ENCODE measurements around the gene CGA. TPM values are rescaled to one million over a fixed set of nuclear protein-coding genes. Genes with fewer than 3 reads are reported as not detected.
"Not testable (repeated sequence)": the region's sequence is repeated elsewhere in the genome, so short reads cannot be mapped to it uniquely, and the experiment has no call there.

Gene CGA
- not detected for total RNA-seq
- long read RNA-seq: 0 reads

GRCh38 chr6:87095087-87095509, at the start of gene CGA:
Gene CGA (minus strand): TSS chr6:87095106. CDS start chr6:87088200, 6,906 bp downstream.
- DNase-seq: no peak
- H3K9me3 ChIP-seq (replicated peaks): no peaks in the 10 kb centered on the region

GRCh38 chr6:87139927-87140326, 45.0 kb upstream of the CGA start:
- H3K27ac ChIP-seq (replicated peaks); H3K4me3 ChIP-seq; H3K36me3 ChIP-seq; H3K4me1 ChIP-seq; H3K9me3 ChIP-seq (replicated peaks); DNase-seq: not testable (repeated sequence)
- peaks cover 13% of the 10 kb centered on the region for H3K27me3 ChIP-seq (ENCODE audit: low read depth)
- intact Hi-C loops (cut with micrococcal nuclease): loop anchor here (5.0 kb wide), 1 partner anchor 102 kb away; no protein-coding TSS in a partner anchor

More at GRCh38 chr6:87095087-87095509, at the start of gene CGA:
- Histone ChIP-seq H3K27ac (replicated peaks) (no peak within 1 kb of the TSS), H3K4me1 (no peaks in the 10 kb centered on the region), H3K4me3 (no peak within 1 kb of the TSS), H3K36me3 (no peaks in the 10 kb centered on the region), H3K27me3 (ENCODE audit: low read depth) (no peaks in the 10 kb centered on the region)
- intact Hi-C loops (cut with micrococcal nuclease): no loop called here
- TF ChIP-seq CTCF (IDR thresholded peaks at IDR 0.05; ENCODE audit: borderline replicate concordance): no peak

GRCh38 chr6:87139236-87139635, 44.3 kb upstream of the CGA start:
- TF ChIP-seq CTCF (IDR thresholded peaks at IDR 0.05; ENCODE audit: borderline replicate concordance): peak; percentile 75
- H3K4me3 ChIP-seq: no peak overlapping the region
- peaks cover 13% of the 10 kb centered on the region for H3K27me3 ChIP-seq (ENCODE audit: low read depth)
- H3K9me3 ChIP-seq (replicated peaks): no peaks in the 10 kb centered on the region
- intact Hi-C loops (cut with micrococcal nuclease): loop anchor here (5.0 kb wide), 1 partner anchor 103 kb away; no protein-coding TSS in a partner anchor
- H3K36me3 ChIP-seq: no peaks in the 10 kb centered on the region
- DNase-seq: no peak
- no peak overlapping the region for H3K27ac ChIP-seq (replicated peaks)
- no peaks in the 10 kb centered on the region for H3K4me1 ChIP-seq

- Histone ChIP-seq H3K27me3 (ENCODE audit: low read depth) (peaks cover 13% of the 10 kb centered on the region), H3K36me3 (no peaks in the 10 kb centered on the region), H3K4me1 (no peaks in the 10 kb centered on the region), H3K4me3 (no peak overlapping the region), H3K27ac (replicated peaks) (no peak overlapping the region), H3K9me3 (replicated peaks) (no peaks in the 10 kb centered on the region)
- no peak for DNase-seq
- TF ChIP-seq CTCF (IDR thresholded peaks at IDR 0.05; ENCODE audit: borderline replicate concordance): no peak
- intact Hi-C loops (cut with micrococcal nuclease): loop anchor here (5.0 kb wide), 1 partner anchor 105 kb away; no protein-coding TSS in a partner anchor
Observed at GRCh38 chr6:87136963-87137362, 42.1 kb upstream of the CGA start.

GRCh38 chr6:87127737-87128136, 32.8 kb upstream of the CGA start:
- intact Hi-C loops (cut with micrococcal nuclease): no loop called here

More at GRCh38 chr6:87127737-87128136, 32.8 kb upstream of the CGA start:
- Histone ChIP-seq H3K36me3 (no peaks in the 10 kb centered on the region), H3K9me3 (replicated peaks) (peaks cover 7% of the 10 kb centered on the region), H3K27me3 (ENCODE audit: low read depth) (peaks cover 14% of the 10 kb centered on the region), H3K4me3 (no peak overlapping the region), H3K4me1 (no peaks in the 10 kb centered on the region), H3K27ac (replicated peaks) (no peak overlapping the region)
- TF ChIP-seq CTCF (IDR thresholded peaks at IDR 0.05; ENCODE audit: borderline replicate concordance): no peak
- no peak for DNase-seq

All from left ventricle myocardium inferior (tissue), 1 donor.